Measurements from ENCODE around the gene DIAPH2. TPM values are rescaled to one million over a fixed set of nuclear protein-coding genes. Genes with fewer than 3 reads are reported as not detected.

The DIAPH2 gene
- total RNA-seq, 1 donor from 2014 or later = 32.9 TPM

- H3K36me3 ChIP-seq = no peaks in the 10 kb centered on the region
- intact Hi-C loops (cut with DNase I) = no loop called here
- TF ChIP-seq CTCF (IDR thresholded peaks at IDR 0.05) = no peak
- H3K4me3 ChIP-seq = no peak overlapping the region
- H3K4me1 ChIP-seq = no peaks in the 10 kb centered on the region
- no peaks in the 10 kb centered on the region for H3K9me3 ChIP-seq
- no peaks in the 10 kb centered on the region for H3K27me3 ChIP-seq
- H3K27ac ChIP-seq = no peak overlapping the region
- DNase-seq (no peak), ATAC-seq (no peak)
These were observed 679.2 kb downstream of the DIAPH2 start for GRCh38 chrX:97363843-97364242.

GRCh38 chrX:97366237-97366636 is 681.6 kb downstream of the DIAPH2 start:
- Histone ChIP-seq H3K9me3 (no peaks in the 10 kb centered on the region), H3K27me3 (no peaks in the 10 kb centered on the region), H3K36me3 (no peaks in the 10 kb centered on the region), H3K27ac (no peak overlapping the region), H3K4me1 (no peaks in the 10 kb centered on the region), H3K4me3 (no peak overlapping the region)
- intact Hi-C loops (cut with DNase I) = no loop called here
- TF ChIP-seq CTCF (IDR thresholded peaks at IDR 0.05) = no peak
- DNase-seq (no peak), ATAC-seq (peak; percentile 37)

GRCh38 chrX:97367125-97367524 is 682.5 kb downstream of the DIAPH2 start:
- Histone ChIP-seq H3K4me1 (no peaks in the 10 kb centered on the region), H3K9me3 (no peaks in the 10 kb centered on the region), H3K27me3 (no peaks in the 10 kb centered on the region), H3K36me3 (no peaks in the 10 kb centered on the region), H3K27ac (no peak overlapping the region), H3K4me3 (no peak overlapping the region)
- intact Hi-C loops (cut with DNase I) = no loop called here
- no peak for TF ChIP-seq CTCF (IDR thresholded peaks at IDR 0.05)
- ATAC-seq = no peak
- no peak for DNase-seq

- Histone ChIP-seq H3K27ac (no peak overlapping the region), H3K36me3 (no peaks in the 10 kb centered on the region), H3K27me3 (no peaks in the 10 kb centered on the region), H3K9me3 (no peaks in the 10 kb centered on the region), H3K4me3 (no peak overlapping the region), H3K4me1 (no peaks in the 10 kb centered on the region)
- ATAC-seq (no peak), DNase-seq (no peak)
- intact Hi-C loops (cut with DNase I) = no loop called here
- no peak for TF ChIP-seq CTCF (IDR thresholded peaks at IDR 0.05)
These were observed 685.3 kb downstream of the DIAPH2 start for GRCh38 chrX:97369947-97370346.

- H3K27ac ChIP-seq = no peak overlapping the region
- H3K4me1 ChIP-seq = no peaks in the 10 kb centered on the region
- H3K4me3 ChIP-seq = no peak overlapping the region
- intact Hi-C loops (cut with DNase I) = no loop called here
- no peak for TF ChIP-seq CTCF (IDR thresholded peaks at IDR 0.05)
- no peak for DNase-seq
- H3K9me3 ChIP-seq = no peaks in the 10 kb centered on the region
- H3K27me3 ChIP-seq = no peaks in the 10 kb centered on the region
- ATAC-seq = peak; percentile 57
- H3K36me3 ChIP-seq = no peaks in the 10 kb centered on the region
These were observed 687.5 kb downstream of the DIAPH2 start for GRCh38 chrX:97372001-97372766.
